HEK293 (cell line): ENCODE results near the gene IQGAP3.

Experiments used
- CTCF ChIA-PET: fragments of 350-600 bp; formaldehyde crosslinking; extraction: SDS; loops from one replicate; lab custom pipeline; 2021; ENCODE audit warnings: antibody characterized with exemption; lab: Yijun Ruan, JAX
- POLR2A ChIA-PET: fragments of 300-600 bp; formaldehyde crosslinking; extraction: SDS; loops from one replicate; lab custom pipeline; 2020; ENCODE audit warnings: antibody characterized with exemption, inconsistent platforms; lab: Yijun Ruan, JAX
- H3K27ac ChIP-seq: fragments of 200-500 bp; sonication (Bioruptor generic); 2 replicates; pipeline ENCODE4 v1.5.1; 2014; ENCODE audit warnings: low read depth, low read length, control low read depth, inconsistent platforms; ENCODE audit errors: extremely low read depth
- H3K36me3 ChIP-seq, 2 experiments: fragments of 200-500 bp in 1 of 2; sonication (Bioruptor generic) in 1 of 2; 1 replicate in 1 of 2; 2 replicates in 1 of 2; pipeline ENCODE4 v1.5.1; 2014 to 2017; ENCODE audit warnings: inconsistent platforms in 2 of 2, low read length in 2 of 2; ENCODE audit not compliant: control insufficient read depth in 2 of 2, insufficient read depth in 1 of 2
- H3K4me1 ChIP-seq: fragments of 200-500 bp; sonication (Bioruptor generic); 2 replicates; pipeline ENCODE4 v1.5.1; 2014; ENCODE audit warnings: mild to moderate bottlenecking, low read length, inconsistent platforms; ENCODE audit not compliant: control insufficient read depth, insufficient read depth
- H3K4me3 ChIP-seq: 2 replicates; pipeline ENCODE4 v1.5.1; 2011; ENCODE audit warnings: low read depth, mild to moderate bottlenecking, control low read depth, low read length, moderate library complexity
- H3K9me3 ChIP-seq: fragments of 200-500 bp; sonication (Bioruptor generic); 2 replicates; pipeline ENCODE4 v1.5.1; 2014; ENCODE audit warnings: low read depth, low read length, inconsistent platforms; ENCODE audit not compliant: control insufficient read depth, insufficient read depth
- BCL11B ChIP-seq: fragments of 450-650 bp; formaldehyde crosslinking; IDR thresholded peaks from 2 replicates; pipeline ENCODE4 v1.5.1; 2016; ENCODE audit warnings: low read depth, missing biosample characterization, missing genetic modification characterization
- EGR2 ChIP-seq: fragments of 450-650 bp; formaldehyde crosslinking; IDR thresholded peaks from 2 replicates; pipeline ENCODE4 v1.5.1; 2016; ENCODE audit warnings: low read depth, missing biosample characterization, missing genetic modification characterization
- MEIS1 ChIP-seq: sonication (generic); formaldehyde crosslinking; IDR thresholded peaks from 2 replicates; pipeline ENCODE4 v1.8.1; 2022; ENCODE audit warnings: missing genetic modification reagents, mild to moderate bottlenecking, borderline replicate concordance
- MYNN ChIP-seq: fragments of 450-650 bp; formaldehyde crosslinking; IDR thresholded peaks from 2 replicates; pipeline ENCODE4 v1.5.1; 2016; ENCODE audit warnings: missing biosample characterization, missing genetic modification characterization, borderline replicate concordance
- ZBTB17 ChIP-seq: fragments of 450-650 bp; formaldehyde crosslinking; IDR thresholded peaks from 2 replicates; pipeline ENCODE4 v1.5.1; 2016; ENCODE audit warnings: missing biosample characterization, missing genetic modification characterization
- ZBTB48 ChIP-seq: fragments of 450-650 bp; formaldehyde crosslinking; IDR thresholded peaks from 2 replicates; pipeline ENCODE4 v1.5.1; 2016; ENCODE audit warnings: missing biosample characterization, missing genetic modification characterization
- ZFHX2 ChIP-seq: fragments of 450-650 bp; formaldehyde crosslinking; conservative IDR thresholded peaks from 2 replicates; pipeline ENCODE4 v1.5.1; 2016; ENCODE audit warnings: missing biosample characterization, missing genetic modification characterization
- ZNF341 ChIP-seq: fragments of 450-650 bp; formaldehyde crosslinking; IDR thresholded peaks from 2 replicates; pipeline ENCODE4; 2016; ENCODE audit warnings: low read depth, missing biosample characterization, missing genetic modification characterization
- ZNF423 ChIP-seq: fragments of 450-650 bp; formaldehyde crosslinking; IDR thresholded peaks from 2 replicates; pipeline ENCODE4 v1.5.1; 2016; ENCODE audit warnings: missing biosample characterization, missing genetic modification characterization
- ZNF473 ChIP-seq: fragments of 450-650 bp; formaldehyde crosslinking; IDR thresholded peaks from 2 replicates; pipeline ENCODE4 v1.5.1; 2017; ENCODE audit warnings: missing biosample characterization, missing genetic modification characterization
- ZNF555 ChIP-seq: fragments of 450-650 bp; formaldehyde crosslinking; conservative IDR thresholded peaks from 2 replicates; pipeline ENCODE4 v1.5.1; 2017; ENCODE audit warnings: missing biosample characterization, mild to moderate bottlenecking, missing genetic modification characterization, inconsistent platforms
- ZNF558 ChIP-seq: fragments of 450-650 bp; formaldehyde crosslinking; IDR thresholded peaks from 2 replicates; pipeline ENCODE4 v1.5.1; 2016; ENCODE audit warnings: missing biosample characterization, missing genetic modification characterization
- ZNF624 ChIP-seq: fragments of 450-650 bp; formaldehyde crosslinking; IDR thresholded peaks from 2 replicates; pipeline ENCODE4 v1.5.1; 2017; ENCODE audit warnings: missing biosample characterization, missing genetic modification characterization
- ZNF626 ChIP-seq: fragments of 450-650 bp; sonication (Bioruptor Pico); formaldehyde crosslinking; IDR thresholded peaks from 2 replicates; pipeline ENCODE4 v1.5.1; 2018; ENCODE audit warnings: missing biosample characterization, missing genetic modification characterization, inconsistent platforms
- ZNF664 ChIP-seq: fragments of 450-650 bp; formaldehyde crosslinking; IDR thresholded peaks from 2 replicates; pipeline ENCODE4 v1.5.1; 2016; ENCODE audit warnings: missing biosample characterization, missing genetic modification characterization
- ZNF670 ChIP-seq: fragments of 450-650 bp; formaldehyde crosslinking; IDR thresholded peaks from 2 replicates; pipeline ENCODE4 v1.5.1; 2016; ENCODE audit warnings: missing biosample characterization, missing genetic modification characterization, low read depth
- ZNF791 ChIP-seq: fragments of 450-650 bp; formaldehyde crosslinking; IDR thresholded peaks from 2 replicates; pipeline ENCODE4 v1.5.1; 2016; ENCODE audit warnings: missing biosample characterization, missing genetic modification characterization
- ZNF792 ChIP-seq: fragments of 450-650 bp; formaldehyde crosslinking; IDR thresholded peaks from 2 replicates; pipeline ENCODE4 v1.5.1; 2016; ENCODE audit warnings: missing biosample characterization, missing genetic modification characterization
- TF ChIP-seq, protein P1 (sequence below): fragments of 450-650 bp; formaldehyde crosslinking; IDR thresholded peaks from 2 replicates; pipeline ENCODE4 v1.5.1; 2016; ENCODE audit warnings: missing biosample characterization, missing genetic modification characterization
- TF ChIP-seq, protein P2 (sequence below): fragments of 450-650 bp; formaldehyde crosslinking; IDR thresholded peaks from 2 replicates; pipeline ENCODE4 v1.5.1; 2016; ENCODE audit warnings: missing biosample characterization, missing genetic modification characterization, borderline replicate concordance
- TF ChIP-seq, protein P3 (sequence below): fragments of 450-650 bp; formaldehyde crosslinking; IDR thresholded peaks from 2 replicates; pipeline ENCODE4 v1.5.1; 2016; ENCODE audit warnings: missing biosample characterization, missing genetic modification characterization
- TF ChIP-seq, protein P4 (sequence below): fragments of 450-650 bp; formaldehyde crosslinking; IDR thresholded peaks from 2 replicates; pipeline ENCODE4 v1.5.1; 2016; ENCODE audit warnings: missing biosample characterization, missing genetic modification characterization
- TF ChIP-seq, protein P5 (sequence below): fragments of 450-650 bp; formaldehyde crosslinking; IDR thresholded peaks from 2 replicates; pipeline ENCODE4 v1.5.1; 2016; ENCODE audit warnings: missing biosample characterization, missing genetic modification characterization

IQGAP3 gene

DNA sequence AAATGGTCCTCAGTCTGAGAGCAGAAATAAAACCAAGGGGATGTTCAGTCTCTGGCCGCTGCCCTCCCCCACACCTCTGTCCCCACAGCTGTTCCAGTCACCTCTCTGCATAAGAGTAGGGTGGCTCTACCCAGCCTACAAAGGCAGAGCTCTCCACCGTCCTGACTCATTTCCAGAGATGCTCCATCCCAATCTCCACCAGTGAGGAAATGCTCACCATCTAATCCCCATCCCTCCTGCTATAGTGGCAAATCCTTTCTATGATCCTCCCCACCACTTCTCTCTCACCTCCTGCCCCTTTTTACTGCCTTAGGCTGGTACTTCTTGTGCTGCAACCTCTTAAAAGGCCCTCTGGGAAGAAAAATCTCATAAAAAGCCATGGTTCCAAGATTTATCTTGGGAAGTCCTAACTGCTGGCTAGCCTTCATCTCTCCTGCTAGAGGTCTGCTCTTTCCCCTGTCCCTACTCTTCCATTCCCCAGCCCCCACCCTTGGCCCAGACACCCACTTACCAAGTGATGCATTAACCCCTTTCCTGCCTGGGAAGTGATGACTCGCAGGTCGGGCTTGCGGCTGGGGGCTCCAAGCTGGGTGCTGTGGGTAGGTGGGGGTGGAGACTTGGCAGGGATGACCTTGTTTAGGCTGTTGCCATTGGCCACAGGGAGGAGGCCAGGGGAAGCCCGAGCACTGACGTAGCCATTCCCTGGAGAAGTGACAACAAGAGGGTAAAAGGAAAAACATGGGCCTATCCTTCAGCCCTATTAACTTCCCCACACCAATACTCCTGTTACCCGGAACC lies 95.7 kb downstream of the IQGAP3 start:
- ChIA-PET POLR2A (interaction anchor here (0.6 kb wide), 1 partner anchor 185 kb away, joined by 3 read pairs; no protein-coding TSS in a partner anchor), CTCF (no interaction called here)
- H3K9me3 ChIP-seq, result no peaks in the 10 kb centered on the region
- no peak overlapping the region for H3K4me3 ChIP-seq
- H3K36me3 ChIP-seq, result peaks cover 3 to 94% of the 10 kb centered on the region in 2 experiments; a peak in 2 of 3 replicates
- H3K27ac ChIP-seq, result no peak overlapping the region
- no peaks in the 10 kb centered on the region for H3K4me1 ChIP-seq
- TF ChIP-seq ZNF792, result no peak
- no peak for TF ChIP-seq ZNF558 (tag by site-specific recombination)
- TF ChIP-seq, protein P1, sequence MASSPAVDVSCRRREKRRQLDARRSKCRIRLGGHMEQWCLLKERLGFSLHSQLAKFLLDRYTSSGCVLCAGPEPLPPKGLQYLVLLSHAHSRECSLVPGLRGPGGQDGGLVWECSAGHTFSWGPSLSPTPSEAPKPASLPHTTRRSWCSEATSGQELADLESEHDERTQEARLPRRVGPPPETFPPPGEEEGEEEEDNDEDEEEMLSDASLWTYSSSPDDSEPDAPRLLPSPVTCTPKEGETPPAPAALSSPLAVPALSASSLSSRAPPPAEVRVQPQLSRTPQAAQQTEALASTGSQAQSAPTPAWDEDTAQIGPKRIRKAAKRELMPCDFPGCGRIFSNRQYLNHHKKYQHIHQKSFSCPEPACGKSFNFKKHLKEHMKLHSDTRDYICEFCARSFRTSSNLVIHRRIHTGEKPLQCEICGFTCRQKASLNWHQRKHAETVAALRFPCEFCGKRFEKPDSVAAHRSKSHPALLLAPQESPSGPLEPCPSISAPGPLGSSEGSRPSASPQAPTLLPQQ (tag by site-specific recombination), result peak; percentile 30; the same call in 1 of the 2 replicates
- TF ChIP-seq ZNF555 (tag by site-specific recombination), result no peak
- TF ChIP-seq ZNF626 (tag by site-specific recombination), result no peak
- TF ChIP-seq MYNN (tag by site-specific recombination), result no peak
- no peak for TF ChIP-seq MEIS1 (CRISPR knock-in tag)
- TF ChIP-seq, protein P2, sequence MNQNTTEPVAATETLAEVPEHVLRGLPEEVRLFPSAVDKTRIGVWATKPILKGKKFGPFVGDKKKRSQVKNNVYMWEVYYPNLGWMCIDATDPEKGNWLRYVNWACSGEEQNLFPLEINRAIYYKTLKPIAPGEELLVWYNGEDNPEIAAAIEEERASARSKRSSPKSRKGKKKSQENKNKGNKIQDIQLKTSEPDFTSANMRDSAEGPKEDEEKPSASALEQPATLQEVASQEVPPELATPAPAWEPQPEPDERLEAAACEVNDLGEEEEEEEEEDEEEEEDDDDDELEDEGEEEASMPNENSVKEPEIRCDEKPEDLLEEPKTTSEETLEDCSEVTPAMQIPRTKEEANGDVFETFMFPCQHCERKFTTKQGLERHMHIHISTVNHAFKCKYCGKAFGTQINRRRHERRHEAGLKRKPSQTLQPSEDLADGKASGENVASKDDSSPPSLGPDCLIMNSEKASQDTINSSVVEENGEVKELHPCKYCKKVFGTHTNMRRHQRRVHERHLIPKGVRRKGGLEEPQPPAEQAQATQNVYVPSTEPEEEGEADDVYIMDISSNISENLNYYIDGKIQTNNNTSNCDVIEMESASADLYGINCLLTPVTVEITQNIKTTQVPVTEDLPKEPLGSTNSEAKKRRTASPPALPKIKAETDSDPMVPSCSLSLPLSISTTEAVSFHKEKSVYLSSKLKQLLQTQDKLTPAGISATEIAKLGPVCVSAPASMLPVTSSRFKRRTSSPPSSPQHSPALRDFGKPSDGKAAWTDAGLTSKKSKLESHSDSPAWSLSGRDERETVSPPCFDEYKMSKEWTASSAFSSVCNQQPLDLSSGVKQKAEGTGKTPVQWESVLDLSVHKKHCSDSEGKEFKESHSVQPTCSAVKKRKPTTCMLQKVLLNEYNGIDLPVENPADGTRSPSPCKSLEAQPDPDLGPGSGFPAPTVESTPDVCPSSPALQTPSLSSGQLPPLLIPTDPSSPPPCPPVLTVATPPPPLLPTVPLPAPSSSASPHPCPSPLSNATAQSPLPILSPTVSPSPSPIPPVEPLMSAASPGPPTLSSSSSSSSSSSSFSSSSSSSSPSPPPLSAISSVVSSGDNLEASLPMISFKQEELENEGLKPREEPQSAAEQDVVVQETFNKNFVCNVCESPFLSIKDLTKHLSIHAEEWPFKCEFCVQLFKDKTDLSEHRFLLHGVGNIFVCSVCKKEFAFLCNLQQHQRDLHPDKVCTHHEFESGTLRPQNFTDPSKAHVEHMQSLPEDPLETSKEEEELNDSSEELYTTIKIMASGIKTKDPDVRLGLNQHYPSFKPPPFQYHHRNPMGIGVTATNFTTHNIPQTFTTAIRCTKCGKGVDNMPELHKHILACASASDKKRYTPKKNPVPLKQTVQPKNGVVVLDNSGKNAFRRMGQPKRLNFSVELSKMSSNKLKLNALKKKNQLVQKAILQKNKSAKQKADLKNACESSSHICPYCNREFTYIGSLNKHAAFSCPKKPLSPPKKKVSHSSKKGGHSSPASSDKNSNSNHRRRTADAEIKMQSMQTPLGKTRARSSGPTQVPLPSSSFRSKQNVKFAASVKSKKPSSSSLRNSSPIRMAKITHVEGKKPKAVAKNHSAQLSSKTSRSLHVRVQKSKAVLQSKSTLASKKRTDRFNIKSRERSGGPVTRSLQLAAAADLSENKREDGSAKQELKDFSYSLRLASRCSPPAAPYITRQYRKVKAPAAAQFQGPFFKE (tag by site-specific recombination), result no peak
- TF ChIP-seq ZFHX2 (tag by site-specific recombination), result peak; percentile 90
- TF ChIP-seq ZNF423 (tag by site-specific recombination), result 0 out of 2 replicates have a peak, but pooled peaks have one; percentile 7
- no peak for TF ChIP-seq BCL11B (tag by site-specific recombination)
- no peak for TF ChIP-seq ZBTB48 (tag by site-specific recombination)
- TF ChIP-seq ZNF791 (tag by site-specific recombination), result no peak
- no peak for TF ChIP-seq ZNF664 (tag by site-specific recombination)
- TF ChIP-seq, protein P3, sequence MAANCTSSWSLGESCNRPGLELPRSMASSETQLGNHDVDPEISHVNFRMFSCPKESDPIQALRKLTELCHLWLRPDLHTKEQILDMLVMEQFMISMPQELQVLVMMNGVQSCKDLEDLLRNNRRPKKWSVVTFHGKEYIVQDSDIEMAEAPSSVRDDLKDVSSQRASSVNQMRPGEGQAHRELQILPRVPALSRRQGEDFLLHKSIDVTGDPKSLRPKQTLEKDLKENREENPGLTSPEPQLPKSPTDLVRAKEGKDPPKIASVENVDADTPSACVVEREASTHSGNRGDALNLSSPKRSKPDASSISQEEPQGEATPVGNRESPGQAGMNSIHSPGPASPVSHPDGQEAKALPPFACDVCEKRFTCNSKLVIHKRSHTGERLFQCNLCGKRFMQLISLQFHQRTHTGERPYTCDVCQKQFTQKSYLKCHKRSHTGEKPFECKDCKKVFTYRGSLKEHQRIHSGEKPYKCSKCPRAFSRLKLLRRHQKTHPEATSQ (tag by site-specific recombination), result no peak
- TF ChIP-seq ZNF670 (tag by site-specific recombination), result no peak
- TF ChIP-seq, protein P4, sequence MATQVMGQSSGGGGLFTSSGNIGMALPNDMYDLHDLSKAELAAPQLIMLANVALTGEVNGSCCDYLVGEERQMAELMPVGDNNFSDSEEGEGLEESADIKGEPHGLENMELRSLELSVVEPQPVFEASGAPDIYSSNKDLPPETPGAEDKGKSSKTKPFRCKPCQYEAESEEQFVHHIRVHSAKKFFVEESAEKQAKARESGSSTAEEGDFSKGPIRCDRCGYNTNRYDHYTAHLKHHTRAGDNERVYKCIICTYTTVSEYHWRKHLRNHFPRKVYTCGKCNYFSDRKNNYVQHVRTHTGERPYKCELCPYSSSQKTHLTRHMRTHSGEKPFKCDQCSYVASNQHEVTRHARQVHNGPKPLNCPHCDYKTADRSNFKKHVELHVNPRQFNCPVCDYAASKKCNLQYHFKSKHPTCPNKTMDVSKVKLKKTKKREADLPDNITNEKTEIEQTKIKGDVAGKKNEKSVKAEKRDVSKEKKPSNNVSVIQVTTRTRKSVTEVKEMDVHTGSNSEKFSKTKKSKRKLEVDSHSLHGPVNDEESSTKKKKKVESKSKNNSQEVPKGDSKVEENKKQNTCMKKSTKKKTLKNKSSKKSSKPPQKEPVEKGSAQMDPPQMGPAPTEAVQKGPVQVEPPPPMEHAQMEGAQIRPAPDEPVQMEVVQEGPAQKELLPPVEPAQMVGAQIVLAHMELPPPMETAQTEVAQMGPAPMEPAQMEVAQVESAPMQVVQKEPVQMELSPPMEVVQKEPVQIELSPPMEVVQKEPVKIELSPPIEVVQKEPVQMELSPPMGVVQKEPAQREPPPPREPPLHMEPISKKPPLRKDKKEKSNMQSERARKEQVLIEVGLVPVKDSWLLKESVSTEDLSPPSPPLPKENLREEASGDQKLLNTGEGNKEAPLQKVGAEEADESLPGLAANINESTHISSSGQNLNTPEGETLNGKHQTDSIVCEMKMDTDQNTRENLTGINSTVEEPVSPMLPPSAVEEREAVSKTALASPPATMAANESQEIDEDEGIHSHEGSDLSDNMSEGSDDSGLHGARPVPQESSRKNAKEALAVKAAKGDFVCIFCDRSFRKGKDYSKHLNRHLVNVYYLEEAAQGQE, result peak; percentile 61; the same call in 1 of the 2 replicates
- TF ChIP-seq ZNF624 (tag by site-specific recombination), result no peak
- TF ChIP-seq ZNF341, result peak; percentile 44
- TF ChIP-seq, protein P5, sequence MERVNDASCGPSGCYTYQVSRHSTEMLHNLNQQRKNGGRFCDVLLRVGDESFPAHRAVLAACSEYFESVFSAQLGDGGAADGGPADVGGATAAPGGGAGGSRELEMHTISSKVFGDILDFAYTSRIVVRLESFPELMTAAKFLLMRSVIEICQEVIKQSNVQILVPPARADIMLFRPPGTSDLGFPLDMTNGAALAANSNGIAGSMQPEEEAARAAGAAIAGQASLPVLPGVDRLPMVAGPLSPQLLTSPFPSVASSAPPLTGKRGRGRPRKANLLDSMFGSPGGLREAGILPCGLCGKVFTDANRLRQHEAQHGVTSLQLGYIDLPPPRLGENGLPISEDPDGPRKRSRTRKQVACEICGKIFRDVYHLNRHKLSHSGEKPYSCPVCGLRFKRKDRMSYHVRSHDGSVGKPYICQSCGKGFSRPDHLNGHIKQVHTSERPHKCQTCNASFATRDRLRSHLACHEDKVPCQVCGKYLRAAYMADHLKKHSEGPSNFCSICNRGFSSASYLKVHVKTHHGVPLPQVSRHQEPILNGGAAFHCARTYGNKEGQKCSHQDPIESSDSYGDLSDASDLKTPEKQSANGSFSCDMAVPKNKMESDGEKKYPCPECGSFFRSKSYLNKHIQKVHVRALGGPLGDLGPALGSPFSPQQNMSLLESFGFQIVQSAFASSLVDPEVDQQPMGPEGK (tag by site-specific recombination), result peak; percentile 66
- TF ChIP-seq ZBTB17 (tag by site-specific recombination), result no peak
- TF ChIP-seq EGR2 (tag by site-specific recombination), result peak; percentile 88
- TF ChIP-seq ZNF473, result no peak
